AG04450 (cell line): ENCODE measurements around the gene STK11IP. TPM values are rescaled to one million over a fixed set of nuclear protein-coding genes. Genes with fewer than 3 reads are reported as not detected.

Experiments used
- CTCF ChIA-PET: fragments of 300-600, 350-600 bp; formaldehyde crosslinking; extraction: SDS; loops from one replicate; lab custom pipeline; 2022; ENCODE audit warnings: antibody characterized with exemption, inconsistent platforms; lab: Charles Lee
- POLR2A ChIA-PET: fragments of 350-600 bp; formaldehyde crosslinking; extraction: SDS; loops from one replicate; lab custom pipeline; 2021; ENCODE audit warnings: antibody characterized with exemption, inconsistent platforms; lab: Yijun Ruan, JAX
- DNase-seq: peaks from one replicate; pipeline ENCODE4 v3.0.0-alpha.2; 2011; ENCODE audit warnings: low read depth, low spot score
- H3K27ac ChIP-seq: one replicate; pipeline ENCODE4 v1.5.1; 2012; ENCODE audit warnings: low read depth, low read length, control low read depth
- H3K27me3 ChIP-seq: one replicate; pipeline ENCODE4 v1.6.0; 2012; ENCODE audit warnings: low read length; ENCODE audit not compliant: control insufficient read depth, insufficient read depth
- H3K4me3 ChIP-seq: 2 replicates; pipeline ENCODE4 v1.5.1; 2011; ENCODE audit warnings: mild to moderate bottlenecking, low read depth, low read length, control low read depth
- H3K9me3 ChIP-seq: 2 replicates; pipeline ENCODE4 v1.5.1; 2012; ENCODE audit warnings: low read length; ENCODE audit not compliant: control insufficient read depth, insufficient read depth
- CTCF ChIP-seq: IDR thresholded peaks from 2 replicates; pipeline ENCODE4 v1.5.1; 2011; ENCODE audit warnings: low read depth, low read length, control low read depth, inconsistent platforms
- polyA plus RNA-seq: library from polyadenylated mRNA; depleted of rRNA; stranded (reverse); fragments of >200 nt; gene quantifications from 2 replicates; pipeline ENCODE4 v1.2.3, GENCODE V29; 2011

The STK11IP gene
- polyA plus RNA-seq, 1 experiment: 7.7 TPM

DNA sequence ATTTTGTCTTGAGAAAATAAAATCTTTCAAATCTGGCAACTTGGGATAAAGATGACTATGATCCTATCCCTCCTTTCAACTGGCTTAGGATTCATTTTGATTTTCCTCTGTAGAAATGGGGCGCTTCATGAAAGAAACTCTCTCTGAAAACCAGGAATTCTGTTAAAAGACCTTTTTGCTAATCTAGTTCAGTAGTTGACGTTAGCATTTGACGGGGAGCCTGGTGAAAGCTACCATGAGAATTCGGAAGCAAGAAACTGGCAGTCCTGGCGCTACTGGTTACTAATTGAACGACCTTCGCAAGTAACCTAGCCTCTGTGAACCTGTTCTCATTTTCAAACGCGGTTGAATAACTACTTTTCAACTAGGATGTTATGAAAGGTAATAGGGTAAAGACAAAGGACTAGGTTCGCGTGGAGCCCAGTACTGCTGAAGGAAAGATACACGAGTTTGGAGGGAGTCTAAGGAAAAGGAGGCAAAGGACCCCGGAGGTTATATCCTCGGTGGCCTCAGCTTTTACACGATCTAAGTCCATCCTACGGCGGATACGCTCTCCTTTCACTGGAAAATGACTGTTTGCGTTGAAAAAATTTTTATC is 604 bp upstream of the STK11IP start:
- CTCF ChIA-PET: interaction anchor here (1.0 to 6.8 kb wide), 5 partner anchors 24 to 56 kb away, joined by 3 to 38 read pairs (median 5); no protein-coding TSS in a partner anchor

DNA sequence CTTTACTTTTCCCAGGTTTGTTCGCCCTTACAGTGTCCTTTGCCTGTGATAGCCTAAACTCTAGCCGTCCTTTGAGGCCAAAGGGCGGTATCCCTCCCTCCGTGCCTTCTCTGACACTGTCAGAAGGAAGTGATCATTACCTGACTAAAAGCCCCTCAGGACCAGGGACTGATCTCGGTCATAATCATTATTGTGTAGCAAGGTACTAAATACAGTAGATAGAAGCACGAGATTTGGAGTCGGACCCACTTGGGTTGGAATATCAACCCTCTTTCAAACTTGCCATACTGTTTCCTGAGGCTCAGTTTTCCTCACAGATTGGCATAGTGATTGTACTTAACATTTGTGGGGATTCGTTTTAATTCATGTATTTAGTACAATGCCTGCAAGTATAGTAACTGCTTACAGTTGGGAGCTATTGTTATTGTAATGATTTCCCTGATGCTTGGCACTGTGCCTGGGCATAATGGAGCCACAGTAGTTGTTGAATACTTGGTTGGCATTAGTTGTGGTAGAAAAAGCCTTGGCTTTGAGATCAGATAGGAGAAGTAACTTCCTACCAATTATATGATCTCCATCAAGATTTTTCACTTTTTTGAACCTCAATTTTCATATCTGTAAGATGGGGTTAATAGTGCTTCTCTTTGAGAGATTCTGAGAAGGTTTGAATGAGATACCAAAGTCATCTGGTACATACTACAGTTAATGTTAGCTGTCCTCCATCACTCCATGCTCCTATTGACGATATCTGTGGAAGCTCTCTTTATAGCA is 836 bp downstream of the STK11IP start:
- ChIA-PET CTCF (interaction anchor here (0.7 to 6.8 kb wide), 3 partner anchors 38 to 69 kb away, joined by 3 to 38 read pairs (median 3); no protein-coding TSS in a partner anchor), POLR2A (interaction anchor here (0.6 to 2.9 kb wide), 7 partner anchors 24 to 950 kb away, joined by 3 to 18 read pairs (median 7); partner anchors contain the start of genes CHPF, OBSL1 and TMEM198)
- H3K4me3 ChIP-seq: peak overlapping the region; percentile 94
- no peak for TF ChIP-seq CTCF
- no peaks in the 10 kb centered on the region; the same call in 1 of the 2 replicates for H3K9me3 ChIP-seq
- no peak for DNase-seq
- H3K27me3 ChIP-seq: peaks cover under 1% of the 10 kb centered on the region
- H3K27ac ChIP-seq: no peak overlapping the region

More for the DNA sequence above, 604 bp upstream of the STK11IP start:
- Histone ChIP-seq H3K9me3 (no peaks in the 10 kb centered on the region; the same call in 1 of the 2 replicates), H3K27me3 (peaks cover 6% of the 10 kb centered on the region), H3K4me3 (peak overlapping the region; percentile 94), H3K27ac (peak overlapping the region; percentile 93)
- TF ChIP-seq CTCF: no peak
- POLR2A ChIA-PET: interaction anchor here (1.3 to 2.9 kb wide), 6 partner anchors 23 to 53 kb away, joined by 4 to 18 read pairs (median 8); partner anchors contain the start of genes CHPF, OBSL1 and TMEM198
- no peak for DNase-seq

DNA sequence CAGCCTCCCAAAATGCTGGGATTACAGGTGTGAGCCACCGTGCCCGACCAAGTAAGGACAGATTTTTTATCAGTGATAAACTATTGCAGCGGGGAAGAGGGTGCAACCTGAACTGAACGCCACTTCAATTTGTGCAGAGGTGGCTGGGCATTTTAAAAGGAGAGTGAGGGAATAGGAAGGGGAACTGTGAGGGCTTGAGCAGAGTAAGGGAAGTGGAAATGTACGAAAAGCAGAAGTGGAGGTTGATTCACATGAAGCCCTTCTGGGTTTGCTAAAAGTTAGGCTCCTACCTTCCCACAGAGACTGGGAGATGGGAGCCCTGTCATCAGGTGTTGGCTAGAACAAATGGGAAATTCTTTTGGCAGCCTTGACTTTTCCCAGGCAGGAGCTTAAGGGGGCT is 6.1 kb downstream of the STK11IP start:
- Histone ChIP-seq H3K27ac (no peak overlapping the region), H3K9me3 (no peaks in the 10 kb centered on the region), H3K4me3 (no peak overlapping the region), H3K27me3 (no peaks in the 10 kb centered on the region)
- TF ChIP-seq CTCF: no peak
- ChIA-PET CTCF (interaction anchor here (1.4 kb wide), 1 partner anchor 86 kb away, joined by 3 read pairs; no protein-coding TSS in a partner anchor), POLR2A (no interaction called here)
- DNase-seq: no peak

- ChIA-PET CTCF (interaction anchor here (1.0 to 2.5 kb wide), 2 partner anchors 14 to 45 kb away, joined by 3 to 6 read pairs; no protein-coding TSS in a partner anchor), POLR2A (no interaction called here)
- Histone ChIP-seq H3K9me3 (no peaks in the 10 kb centered on the region), H3K27me3 (no peaks in the 10 kb centered on the region), H3K27ac (no peak overlapping the region), H3K4me3 (no peak overlapping the region)
- no peak for DNase-seq
- no peak for TF ChIP-seq CTCF
Observed at GRCh38 chr2:219605607-219605954, 7.9 kb downstream of the STK11IP start.
